MM.1S (cell line): ENCODE results near the gene CHST15.

Experiments
- DNase-seq: peaks from one replicate; pipeline ENCODE4 v3.0.0-alpha.2; 2015
- H2AFZ ChIP-seq: fragments of 300-600 bp; sonication (generic); 2 replicates; pipeline ENCODE4 v1.6.0; 2016; ENCODE audit warnings: antibody characterized with exemption, low read length
- H3F3A ChIP-seq: fragments of 300-600 bp; sonication (generic); 2 replicates; pipeline ENCODE4 v1.6.1; 2016; ENCODE audit warnings: mild to moderate bottlenecking, antibody characterized with exemption, low read length, moderate library complexity, mixed read lengths; ENCODE audit not compliant: insufficient read depth
- H3K27ac ChIP-seq: fragments of 300-600 bp; sonication (generic); 2 replicates; pipeline ENCODE4 v1.5.1; 2016; ENCODE audit warnings: mild to moderate bottlenecking, low read length
- H3K27me3 ChIP-seq: fragments of 300-600 bp; sonication (generic); replicated peaks from 2 replicates; pipeline ENCODE4 v1.6.0; 2016; ENCODE audit warnings: low read length; ENCODE audit not compliant: insufficient read depth
- H3K36me3 ChIP-seq: fragments of 300-600 bp; sonication (generic); replicated peaks from 2 replicates; pipeline ENCODE4 v1.6.1; 2016; ENCODE audit warnings: mild to moderate bottlenecking, low read length, mixed read lengths; ENCODE audit not compliant: insufficient read depth
- H3K4me1 ChIP-seq: fragments of 300-600 bp; sonication (generic); 2 replicates; pipeline ENCODE4 v1.6.1; 2016; ENCODE audit warnings: low read length, mixed read lengths
- H3K4me2 ChIP-seq: fragments of 300-600 bp; sonication (generic); 2 replicates; pipeline ENCODE4 v1.6.0; 2016; ENCODE audit warnings: low read depth, low read length
- H3K4me3 ChIP-seq: fragments of 300-600 bp; sonication (generic); 2 replicates; pipeline ENCODE4 v1.5.1; 2016; ENCODE audit warnings: low read length, mixed read lengths
- H3K79me2 ChIP-seq: fragments of 300-600 bp; sonication (generic); 2 replicates; pipeline ENCODE4 v1.6.1; 2016; ENCODE audit warnings: mixed run types, low read length, mixed read lengths
- H3K9ac ChIP-seq: fragments of 300-600 bp; sonication (generic); 2 replicates; pipeline ENCODE4 v1.6.1; 2016; ENCODE audit warnings: low read length, mixed read lengths
- H3K9me2 ChIP-seq: fragments of 300-600 bp; sonication (generic); replicated peaks from 2 replicates; pipeline ENCODE4 v1.6.1; 2016; ENCODE audit warnings: mild to moderate bottlenecking, low read length, mixed read lengths; ENCODE audit not compliant: insufficient read depth
- H3K9me3 ChIP-seq: fragments of 300-600 bp; sonication (generic); replicated peaks from 2 replicates; pipeline ENCODE4 v1.6.1; 2016; ENCODE audit warnings: mild to moderate bottlenecking, low read length, mixed read lengths; ENCODE audit not compliant: insufficient read depth
- H4K20me1 ChIP-seq: fragments of 300-600 bp; sonication (generic); 2 replicates; pipeline ENCODE4 v1.6.1; 2016; ENCODE audit warnings: mild to moderate bottlenecking, low read length, moderate library complexity, mixed read lengths; ENCODE audit not compliant: insufficient read depth
- CTCF ChIP-seq: fragments of 300-600 bp; sonication (generic); IDR thresholded peaks from 2 replicates; pipeline ENCODE4 v1.5.1; 2016; ENCODE audit warnings: antibody characterized with exemption, low read length, mixed read lengths
- EZH2 ChIP-seq: fragments of 300-600 bp; sonication (generic); optimal IDR thresholded peaks from 2 replicates; pipeline ENCODE3; 2017; ENCODE audit warnings: low read depth, mild to moderate bottlenecking, antibody characterized with exemption, low read length, mixed read lengths
- EZH2phosphoT487 ChIP-seq: fragments of 300-600 bp; sonication (generic); IDR thresholded peaks from 2 replicates; pipeline ENCODE4 v1.6.1; 2018; ENCODE audit warnings: antibody characterized with exemption, low read length

The CHST15 gene

GRCh38 chr10:124022066-124022465, 71.3 kb downstream of the CHST15 start:
- Histone ChIP-seq H3K27ac (no peak overlapping the region), H3K9me2 (no peaks in the 10 kb centered on the region), H3K4me1 (no peaks in the 10 kb centered on the region), H3K4me2 (no peak overlapping the region), H3K4me3 (no peak overlapping the region), H3K27me3 (no peaks in the 10 kb centered on the region), H4K20me1 (no peaks in the 10 kb centered on the region; the same call in 1 of the 2 replicates), H3K9me3 (no peaks in the 10 kb centered on the region), H2AFZ (no peak overlapping the region), H3F3A (no peaks in the 10 kb centered on the region; the same call in 1 of the 2 replicates), H3K36me3 (peaks cover 29% of the 10 kb centered on the region), H3K79me2 (peaks cover 93% of the 10 kb centered on the region), H3K9ac (no peak overlapping the region)
- no peak for TF ChIP-seq EZH2phosphoT487
- no peak for TF ChIP-seq EZH2
- TF ChIP-seq CTCF = no peak
- DNase-seq = no peak

GRCh38 chr10:124020981-124021815, 72.2 kb downstream of the CHST15 start:
- H3K4me2 ChIP-seq = no peak overlapping the region
- no peaks in the 10 kb centered on the region for H3K27me3 ChIP-seq
- TF ChIP-seq CTCF = no peak
- no peak for TF ChIP-seq EZH2phosphoT487
- no peak for TF ChIP-seq EZH2
- H3F3A ChIP-seq = no peaks in the 10 kb centered on the region; the same call in 1 of the 2 replicates
- H3K79me2 ChIP-seq = peaks cover 85% of the 10 kb centered on the region
- H3K4me3 ChIP-seq = no peak overlapping the region
- no peak for DNase-seq
- no peak overlapping the region for H2AFZ ChIP-seq
- no peak overlapping the region for H3K9ac ChIP-seq
- H3K9me2 ChIP-seq = no peaks in the 10 kb centered on the region
- H3K27ac ChIP-seq = no peak overlapping the region
- no peaks in the 10 kb centered on the region for H3K9me3 ChIP-seq
- H3K36me3 ChIP-seq = peaks cover 29% of the 10 kb centered on the region
- no peaks in the 10 kb centered on the region; the same call in 1 of the 2 replicates for H4K20me1 ChIP-seq
- no peaks in the 10 kb centered on the region for H3K4me1 ChIP-seq

- Histone ChIP-seq H3K9me3 (no peaks in the 10 kb centered on the region), H3F3A (no peaks in the 10 kb centered on the region; the same call in 1 of the 2 replicates), H3K79me2 (peaks cover 82% of the 10 kb centered on the region), H3K27me3 (no peaks in the 10 kb centered on the region), H3K4me1 (no peaks in the 10 kb centered on the region), H3K4me2 (no peak overlapping the region), H3K9ac (no peak overlapping the region), H2AFZ (no peak overlapping the region), H3K27ac (no peak overlapping the region), H4K20me1 (no peaks in the 10 kb centered on the region; the same call in 1 of the 2 replicates), H3K36me3 (peaks cover 25% of the 10 kb centered on the region), H3K4me3 (no peak overlapping the region), H3K9me2 (no peaks in the 10 kb centered on the region)
- TF ChIP-seq CTCF = no peak
- no peak for TF ChIP-seq EZH2phosphoT487
- no peak for TF ChIP-seq EZH2
- DNase-seq = no peak
Observed at GRCh38 chr10:124019886-124020797, 73.3 kb downstream of the CHST15 start.
